Calu3 (cell line): ENCODE data around the gene ERC2. TPM values are rescaled to one million over a fixed set of nuclear protein-coding genes. Genes with fewer than 3 reads are reported as not detected.
"Not testable (repeated sequence)": the region's sequence is repeated elsewhere in the genome, so short reads cannot be mapped to it uniquely, and the experiment has no call there.

Source experiments
- BruUV-seq: library from RNA; stranded (reverse); fragments of 400-500 nt; replicated peaks from 2 replicates; lab custom pipeline; 2021; lab: Mats Ljungman, UMichigan
- CTCF ChIA-PET: fragments of 300-600 bp; sonication (Branson Sonifier 250); formaldehyde crosslinking; loops from one replicate; lab custom pipeline; 2022; ENCODE audit warnings: antibody characterized with exemption; lab: Charles Lee
- DNase-seq: peaks from one replicate; pipeline ENCODE4 v3.0.0; 2022
- H3K27ac Mint-ChIP-seq: one replicate; pipeline ENCODE4 v1.8.0; 2022; ENCODE audit warnings: mixed read lengths; ENCODE audit not compliant: unreplicated experiment
- H3K27me3 Mint-ChIP-seq: one replicate; pipeline ENCODE4 v1.8.0; 2022; ENCODE audit warnings: mixed read lengths; ENCODE audit not compliant: unreplicated experiment
- H3K36me3 Mint-ChIP-seq: one replicate; pipeline ENCODE4 v1.8.0; 2022; ENCODE audit warnings: mild to moderate bottlenecking, moderate library complexity, mixed read lengths; ENCODE audit not compliant: insufficient read depth, unreplicated experiment
- H3K4me1 Mint-ChIP-seq: one replicate; pipeline ENCODE4 v1.8.0; 2022; ENCODE audit warnings: mild to moderate bottlenecking, low read depth, mixed read lengths; ENCODE audit not compliant: unreplicated experiment
- H3K4me3 Mint-ChIP-seq: one replicate; pipeline ENCODE4 v1.8.0; 2022; ENCODE audit warnings: mild to moderate bottlenecking, low read depth, moderate library complexity, mixed read lengths; ENCODE audit not compliant: unreplicated experiment
- H3K9me3 Mint-ChIP-seq: one replicate; pipeline ENCODE4 v1.8.0; 2022; ENCODE audit warnings: low read depth, mixed read lengths; ENCODE audit not compliant: unreplicated experiment
- intact Hi-C: fragments of 100-400 bp; cut with micrococcal nuclease; formaldehyde crosslinking; loops from one replicate; pipeline ENCODE4 v1.10.0; 2022; ENCODE audit not compliant: unreplicated experiment
- total RNA-seq: library from RNA; stranded (reverse); gene quantifications from 2 replicates; pipeline ENCODE4 v1.2.3, GENCODE V29; 2022
- TF ChIP-seq, protein P1 (sequence below): fragments of 200-600 bp; IDR thresholded peaks from one replicate; pipeline ENCODE4 v1.8.0; 2022; ENCODE audit warnings: antibody characterized with exemption; ENCODE audit not compliant: unreplicated experiment

ERC2 gene
- total RNA-seq, 1 experiment from 2014 or later: 0.73 TPM

DNA sequence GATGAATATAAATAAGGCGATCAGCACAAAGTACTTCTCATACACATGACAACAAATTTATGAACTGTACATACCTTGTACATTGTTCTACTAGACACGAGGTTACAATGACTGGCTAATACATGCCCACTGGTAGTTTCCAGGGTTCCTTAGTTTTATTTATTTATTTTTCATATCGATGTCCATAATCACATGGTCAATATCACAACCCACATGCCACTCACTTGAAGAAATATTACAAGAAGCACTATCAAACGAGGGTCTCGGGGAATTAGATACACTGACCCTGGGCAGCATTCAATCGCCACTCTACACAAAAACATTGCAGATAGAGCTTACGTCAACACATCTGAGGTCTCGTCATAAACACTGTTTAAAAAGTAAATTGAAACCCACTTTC, 959.9 kb downstream of the ERC2 start:
- Mint-ChIP-seq H3K4me1 (no peaks in the 10 kb centered on the region), H3K27ac (no peak overlapping the region), H3K9me3 (peaks cover 2% of the 10 kb centered on the region), H3K4me3 (no peak overlapping the region), H3K36me3 (no peaks in the 10 kb centered on the region), H3K27me3 (peaks cover 8% of the 10 kb centered on the region)
- TF ChIP-seq, protein P1, sequence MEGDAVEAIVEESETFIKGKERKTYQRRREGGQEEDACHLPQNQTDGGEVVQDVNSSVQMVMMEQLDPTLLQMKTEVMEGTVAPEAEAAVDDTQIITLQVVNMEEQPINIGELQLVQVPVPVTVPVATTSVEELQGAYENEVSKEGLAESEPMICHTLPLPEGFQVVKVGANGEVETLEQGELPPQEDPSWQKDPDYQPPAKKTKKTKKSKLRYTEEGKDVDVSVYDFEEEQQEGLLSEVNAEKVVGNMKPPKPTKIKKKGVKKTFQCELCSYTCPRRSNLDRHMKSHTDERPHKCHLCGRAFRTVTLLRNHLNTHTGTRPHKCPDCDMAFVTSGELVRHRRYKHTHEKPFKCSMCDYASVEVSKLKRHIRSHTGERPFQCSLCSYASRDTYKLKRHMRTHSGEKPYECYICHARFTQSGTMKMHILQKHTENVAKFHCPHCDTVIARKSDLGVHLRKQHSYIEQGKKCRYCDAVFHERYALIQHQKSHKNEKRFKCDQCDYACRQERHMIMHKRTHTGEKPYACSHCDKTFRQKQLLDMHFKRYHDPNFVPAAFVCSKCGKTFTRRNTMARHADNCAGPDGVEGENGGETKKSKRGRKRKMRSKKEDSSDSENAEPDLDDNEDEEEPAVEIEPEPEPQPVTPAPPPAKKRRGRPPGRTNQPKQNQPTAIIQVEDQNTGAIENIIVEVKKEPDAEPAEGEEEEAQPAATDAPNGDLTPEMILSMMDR: no peak
- CTCF ChIA-PET: no interaction called here
- DNase-seq: no peak
- intact Hi-C loops: no loop called here
- no TSS peak for BruUV-seq

- Mint-ChIP-seq H3K36me3 (no peaks in the 10 kb centered on the region), H3K27me3 (peaks cover 3% of the 10 kb centered on the region), H3K9me3 (no peaks in the 10 kb centered on the region), H3K4me3 (no peak overlapping the region), H3K4me1 (no peaks in the 10 kb centered on the region), H3K27ac (no peak overlapping the region)
- BruUV-seq: no TSS peak
- TF ChIP-seq, protein P1: no peak
- intact Hi-C loops: no loop called here
- no peak for DNase-seq
- CTCF ChIA-PET: no interaction called here
These were observed 960.5 kb downstream of the ERC2 start for GRCh38 chr3:55507808-55508207.

GRCh38 chr3:55505776-55506175, 962.5 kb downstream of the ERC2 start:
- CTCF ChIA-PET: no interaction called here
- intact Hi-C loops: no loop called here
- no peaks in the 10 kb centered on the region for H3K36me3 Mint-ChIP-seq
- BruUV-seq: no TSS peak
- no peaks in the 10 kb centered on the region for H3K9me3 Mint-ChIP-seq
- no peak overlapping the region for H3K27ac Mint-ChIP-seq
- H3K27me3 Mint-ChIP-seq: no peaks in the 10 kb centered on the region
- no peaks in the 10 kb centered on the region for H3K4me1 Mint-ChIP-seq
- DNase-seq: no peak
- H3K4me3 Mint-ChIP-seq: no peak overlapping the region
- TF ChIP-seq, protein P1: no peak

- H3K4me3 Mint-ChIP-seq, H3K4me1 Mint-ChIP-seq, intact Hi-C loops, H3K27me3 Mint-ChIP-seq, DNase-seq, H3K27ac Mint-ChIP-seq, BruUV-seq, CTCF ChIA-PET, H3K9me3 Mint-ChIP-seq, H3K36me3 Mint-ChIP-seq: not testable (repeated sequence)
These were observed 963.2 kb downstream of the ERC2 start for GRCh38 chr3:55505102-55505501.

- Mint-ChIP-seq H3K27me3 (no peaks in the 10 kb centered on the region), H3K9me3 (no peaks in the 10 kb centered on the region), H3K27ac (no peak overlapping the region), H3K4me1 (no peaks in the 10 kb centered on the region), H3K4me3 (no peak overlapping the region), H3K36me3 (no peaks in the 10 kb centered on the region)
- CTCF ChIA-PET: no interaction called here
- intact Hi-C loops: no loop called here
- TF ChIP-seq, protein P1: no peak
- no TSS peak for BruUV-seq
- DNase-seq: no peak
These were observed 966.4 kb downstream of the ERC2 start for GRCh38 chr3:55501905-55502304.
